Measurements from ENCODE around the gene NUDT7. TPM values are rescaled to one million over a fixed set of nuclear protein-coding genes. Genes with fewer than 3 reads are reported as not detected.

NUDT7 gene
- total RNA-seq, 1 experiment from 2014 or later = 5.2 TPM

DNA sequence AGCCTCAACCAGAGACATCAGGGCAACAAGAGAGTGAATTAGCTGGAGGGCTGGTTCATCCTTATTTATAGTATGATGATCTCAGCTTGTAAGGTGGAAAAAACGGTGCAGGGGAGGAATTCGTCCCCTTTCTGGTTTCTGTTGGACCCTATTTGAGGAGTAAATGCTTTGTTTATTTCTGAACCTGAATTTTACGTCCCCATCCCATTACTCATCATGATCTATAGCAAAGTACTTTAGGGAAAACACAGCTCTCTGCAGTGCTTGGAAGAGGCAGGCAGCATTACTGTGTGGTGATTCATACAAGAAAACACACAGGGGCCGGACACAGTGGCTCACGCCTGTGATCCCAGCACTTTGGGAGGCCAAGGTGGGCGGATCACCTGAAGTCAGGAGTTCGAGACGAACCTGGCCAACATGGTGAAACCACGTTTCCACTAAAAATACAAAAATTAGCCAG lies 58.1 kb downstream of the NUDT7 start:
- DNase-seq (ENCODE audit: low spot score) = peak; percentile 79

DNA sequence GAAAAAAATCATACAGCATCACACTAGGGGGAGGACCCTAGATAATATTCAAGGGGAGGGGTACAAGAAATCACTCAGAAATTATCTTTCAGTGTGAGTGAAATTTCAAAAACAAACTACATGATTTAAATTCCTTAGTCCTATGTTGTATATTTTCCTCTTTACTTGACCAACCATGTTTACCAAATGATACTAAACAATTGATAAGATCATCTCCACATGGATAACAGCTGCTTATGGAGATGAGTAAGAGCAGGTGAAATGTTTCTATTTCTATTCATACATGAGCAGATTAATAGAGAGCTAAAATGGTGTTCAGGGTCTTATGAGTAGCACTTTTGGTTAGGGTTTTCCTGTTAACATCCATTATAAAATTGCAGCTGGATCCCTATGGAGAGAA lies 58.8 kb downstream of the NUDT7 start:
- DNase-seq (ENCODE audit: low spot score) = no peak

DNA sequence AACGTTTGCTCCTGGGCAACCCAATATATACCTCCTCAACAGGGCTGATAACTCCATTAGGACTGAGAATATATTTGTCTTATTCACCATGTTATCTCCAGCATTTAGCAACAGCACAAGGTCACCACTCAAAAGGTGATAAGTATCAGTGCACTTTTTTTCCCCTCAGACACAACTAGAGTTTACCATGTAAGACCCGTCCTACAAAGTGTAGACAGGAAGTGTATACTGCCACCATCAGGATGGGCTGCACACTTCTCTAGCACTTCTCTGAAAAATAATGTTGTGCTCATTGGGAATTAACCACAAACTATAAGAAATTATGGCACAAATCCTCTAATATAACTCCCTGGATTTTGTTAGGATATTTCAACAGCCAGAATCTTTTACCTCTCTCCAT lies 60.4 kb downstream of the NUDT7 start:
- peak; percentile 25 for DNase-seq (ENCODE audit: low spot score)

DNA sequence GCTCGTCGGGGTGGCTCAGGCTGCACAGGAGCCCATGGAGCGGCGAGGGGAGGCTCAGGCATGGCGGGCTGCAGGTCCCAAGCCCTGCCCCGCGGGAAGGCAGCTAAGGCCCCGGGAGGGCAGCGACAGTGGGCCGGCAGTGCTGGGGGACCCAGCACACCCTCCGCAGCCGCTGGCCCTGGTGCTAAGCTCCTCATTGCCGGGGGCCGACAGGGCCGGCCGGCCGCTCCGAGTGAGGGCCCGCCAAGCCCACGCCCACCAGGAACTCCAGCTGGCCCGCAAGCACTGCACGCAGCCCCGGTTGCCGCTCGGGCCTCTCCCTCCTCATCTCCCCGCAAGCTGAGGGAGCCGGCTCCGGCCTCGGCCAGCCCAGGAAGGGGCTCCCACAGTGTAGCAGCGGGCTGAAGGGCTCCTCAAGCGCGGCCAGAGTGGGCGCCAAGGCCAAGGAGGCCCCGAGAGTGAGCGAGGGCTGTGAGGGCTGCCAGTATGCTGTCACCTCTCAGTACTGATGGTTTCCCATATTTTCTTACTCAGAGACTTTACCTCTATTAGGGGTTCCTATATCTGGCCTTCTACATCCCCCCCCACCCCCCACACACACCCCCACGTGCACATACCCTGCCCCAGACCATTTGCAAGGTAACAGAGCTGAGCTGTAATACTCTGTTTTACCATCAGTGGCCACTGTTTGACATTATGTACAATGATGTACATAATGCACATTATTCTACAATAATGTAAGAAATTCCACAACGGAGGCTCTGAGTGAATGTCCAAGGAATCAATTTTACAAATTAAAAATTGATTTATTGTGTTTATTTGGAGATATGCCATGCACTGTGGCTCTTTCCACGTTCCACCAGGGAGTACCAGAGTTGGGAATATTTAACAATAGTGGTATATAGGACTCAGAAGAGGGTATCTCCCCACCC lies 62.4 kb downstream of the NUDT7 start:
- no peak for DNase-seq (ENCODE audit: low spot score)

DNA sequence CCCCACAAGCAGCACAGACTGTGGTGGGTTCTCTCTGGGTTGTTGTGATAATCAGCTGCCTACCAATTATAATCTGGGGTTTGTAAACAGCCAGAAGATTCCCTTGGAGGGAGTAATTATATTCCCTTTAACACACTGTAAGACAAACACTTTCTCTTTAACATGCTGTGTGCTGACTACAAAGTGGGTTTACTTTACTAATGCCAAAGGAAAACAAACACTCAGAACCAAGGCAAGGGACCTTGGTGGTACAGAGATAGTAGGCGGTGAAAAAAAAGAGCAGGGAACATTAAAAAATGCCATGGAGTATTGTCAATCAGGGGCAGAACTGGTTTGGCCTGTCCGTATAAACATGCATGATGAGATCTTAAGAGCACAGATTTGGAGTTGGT lies 63.1 kb downstream of the NUDT7 start:
- DNase-seq (ENCODE audit: low spot score) = no peak

DNA sequence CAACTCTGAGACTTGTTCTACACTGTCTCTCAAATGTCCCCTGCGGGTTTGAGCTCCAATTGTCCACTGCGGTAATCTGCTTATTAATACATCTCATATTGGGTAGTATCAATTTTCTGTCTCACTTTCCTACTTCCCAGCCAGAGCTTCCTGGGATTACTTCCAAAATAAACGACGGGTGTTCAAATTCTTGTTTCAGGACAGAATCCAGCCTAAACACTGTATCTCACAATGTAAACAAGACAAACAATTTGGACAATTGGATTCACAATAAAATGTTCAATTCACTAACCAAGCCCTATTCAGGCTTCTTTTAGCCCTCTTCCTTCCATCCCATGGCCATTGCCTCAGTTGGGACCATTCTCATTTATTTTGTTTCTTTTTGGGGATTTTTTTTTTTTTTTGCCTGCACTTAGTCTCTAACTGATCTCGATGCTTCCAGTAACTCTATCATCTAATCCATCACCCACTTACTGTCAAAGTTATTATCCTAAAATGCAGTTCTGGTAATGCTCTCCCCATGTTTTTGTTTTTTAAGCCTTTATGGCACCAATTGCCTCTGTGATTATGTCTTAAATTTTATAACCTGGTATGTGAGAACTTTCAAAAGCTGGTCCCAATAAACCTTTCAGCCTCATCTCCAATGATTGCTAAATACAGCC lies 64.0 kb downstream of the NUDT7 start:
- no peak for DNase-seq (ENCODE audit: low spot score)

DNA sequence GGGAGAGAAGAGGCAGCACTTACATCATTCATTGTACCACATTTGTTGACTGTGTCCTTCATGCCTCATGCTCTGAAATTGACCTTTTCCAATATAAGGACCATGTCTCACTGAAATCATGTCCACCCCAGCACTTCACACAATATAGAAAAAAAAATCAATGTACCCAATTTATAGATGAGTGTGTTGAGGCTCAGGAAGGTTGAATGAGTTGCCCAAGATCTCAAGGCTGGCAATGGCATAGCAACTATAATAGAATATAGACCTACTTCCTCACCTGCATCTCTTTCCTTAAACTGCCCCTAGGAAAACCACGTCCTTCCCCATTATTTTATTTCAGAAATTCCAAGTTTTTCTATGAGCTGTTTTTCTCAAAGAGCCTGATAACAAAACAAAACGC lies 65.1 kb downstream of the NUDT7 start:
- no peak for DNase-seq (ENCODE audit: low spot score)

DNA sequence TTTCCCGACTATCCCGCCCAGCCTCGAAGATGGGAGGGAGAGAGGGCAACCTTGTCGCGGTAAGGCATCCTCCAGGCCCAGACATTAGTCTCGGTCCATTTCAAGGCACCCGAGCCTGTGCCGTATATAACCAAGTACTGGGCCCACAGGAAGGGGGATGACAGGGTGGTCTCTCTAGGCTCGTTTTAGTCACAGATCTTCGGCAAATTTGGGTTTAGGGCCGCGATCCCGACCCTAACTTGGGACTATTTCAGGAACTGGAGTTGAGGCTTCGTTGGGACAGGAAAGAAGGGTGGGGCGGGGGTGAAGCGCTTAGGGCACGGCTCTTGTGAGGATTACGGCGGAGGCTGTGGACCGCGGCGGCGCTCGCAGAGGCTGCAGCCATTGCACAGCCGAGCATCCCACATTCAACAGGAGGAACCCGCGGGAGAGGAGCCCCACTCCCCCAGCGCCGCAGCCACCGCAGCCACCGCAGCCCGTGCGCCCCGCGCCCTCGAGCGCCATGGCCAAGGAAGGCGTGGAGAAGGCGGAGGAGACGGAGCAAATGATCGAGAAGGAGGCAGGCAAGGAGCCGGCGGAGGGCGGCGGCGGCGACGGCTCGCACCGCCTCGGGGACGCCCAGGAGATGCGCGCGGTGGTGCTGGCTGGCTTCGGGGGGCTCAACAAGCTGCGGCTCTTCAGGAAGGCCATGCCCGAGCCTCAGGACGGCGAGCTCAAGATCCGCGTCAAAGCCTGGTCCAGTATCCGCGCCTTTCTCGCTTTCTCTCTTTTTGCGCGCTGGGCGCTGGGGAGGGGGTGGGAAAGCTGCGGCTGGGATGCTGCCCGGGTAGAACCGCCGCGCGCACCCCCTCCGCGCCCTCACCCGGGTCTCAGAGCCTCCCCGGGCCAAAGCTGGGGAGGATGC lies 66.1 kb downstream of the NUDT7 start, which contains the start of gene VAT1L:
TSS of gene VAT1L (plus strand) at position 384 of the 904 bp plus-strand sequence. CDS start at position 503, 119 bp downstream.
- DNase-seq (ENCODE audit: low spot score) = no peak

DNA sequence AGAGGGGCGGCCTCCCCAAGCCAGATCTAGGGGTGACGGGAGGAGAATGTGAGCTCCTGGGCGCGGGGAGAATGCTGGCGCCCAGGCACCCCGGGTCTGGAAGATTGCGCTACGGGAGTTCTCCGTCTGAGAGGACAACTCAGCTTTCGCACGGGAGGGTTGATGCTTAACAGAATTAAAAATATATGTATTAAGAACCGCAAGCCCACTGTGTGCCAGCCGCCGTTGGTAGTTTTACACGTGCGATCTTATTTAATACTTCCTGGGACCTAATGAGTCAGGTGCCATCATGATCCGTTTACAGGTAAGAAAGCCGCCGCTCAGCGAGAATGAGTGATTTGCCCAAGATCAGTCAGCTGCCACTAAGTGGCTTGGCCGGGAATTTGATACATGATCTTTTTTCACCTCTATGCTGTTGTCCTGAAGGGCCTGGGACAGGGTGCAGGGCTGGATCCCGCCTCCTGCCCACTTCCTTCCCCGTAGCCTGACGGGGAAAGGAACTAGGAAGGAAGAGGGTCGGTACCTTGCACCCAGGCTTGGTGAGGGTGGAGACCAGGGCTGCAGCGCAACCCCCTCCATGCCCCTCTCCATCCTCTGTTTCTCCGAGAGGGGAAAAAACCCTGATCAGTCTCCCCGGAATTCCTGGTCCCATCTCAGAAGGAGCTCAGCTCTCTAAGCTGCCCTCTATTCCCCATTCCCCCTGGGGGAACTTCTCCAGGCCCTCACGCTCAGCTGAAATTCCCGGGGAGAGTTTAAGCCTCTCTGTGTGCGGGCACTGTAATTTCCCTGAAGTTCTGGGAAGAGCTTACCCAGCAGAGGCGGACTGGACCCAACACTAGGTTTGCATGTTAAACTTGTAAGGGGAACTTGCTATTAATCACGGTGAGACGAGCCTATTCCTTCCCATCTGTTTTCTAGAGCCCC lies 67.0 kb downstream of the NUDT7 start:
- no peak for DNase-seq (ENCODE audit: low spot score)

DNA sequence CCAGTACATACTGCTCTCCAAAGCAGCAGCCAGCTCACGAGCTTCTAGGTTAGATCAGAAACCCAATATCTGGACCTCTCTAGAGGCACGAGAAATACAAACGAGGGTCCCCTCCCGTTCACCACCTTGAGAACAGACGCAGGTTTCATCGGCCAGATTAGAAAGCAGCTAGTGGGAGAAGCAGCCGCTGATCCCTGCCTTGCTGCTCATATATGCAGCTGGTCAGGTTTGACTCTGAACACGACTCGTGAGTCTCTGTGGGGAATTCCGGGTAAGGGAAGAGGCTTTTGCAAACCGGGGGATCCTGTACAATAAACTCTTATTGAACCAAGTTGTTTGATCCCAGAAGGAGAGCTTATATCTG lies 67.7 kb downstream of the NUDT7 start:
- DNase-seq (ENCODE audit: low spot score) = no peak

DNA sequence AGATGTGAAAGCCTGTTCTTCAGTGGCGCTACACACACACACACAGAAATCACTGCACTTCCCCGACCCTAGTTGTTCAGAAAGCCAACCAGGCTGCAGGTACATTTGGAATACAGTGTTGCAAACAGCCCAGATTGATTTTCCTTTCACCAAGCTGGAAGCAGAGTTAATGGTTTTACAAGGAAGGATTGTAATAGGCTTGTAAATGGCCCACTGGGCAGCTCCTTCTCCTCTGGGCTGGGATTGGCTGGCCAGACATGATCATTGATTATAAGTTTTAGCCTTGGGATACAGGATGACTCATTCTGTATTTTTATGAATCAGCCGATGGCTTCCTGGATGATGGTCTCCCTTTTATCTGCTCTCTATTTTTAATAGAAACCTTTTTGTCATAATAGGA lies 68.6 kb downstream of the NUDT7 start:
- no peak for DNase-seq (ENCODE audit: low spot score)

Other genes starting within 250 kb of the NUDT7 start
- gene VAT1L, start 66.0 kb downstream of the NUDT7 start, total RNA-seq (2014; rRNA removed; shearing (Covaris generic)) = 6.1 and 6.4 TPM in 2 replicates